HG02610 (cell line): ENCODE data around the gene UBL5.

ENCODE experiments used
- ATAC-seq: cut with Tn5 transposase; IDR thresholded peaks from one replicate; pipeline ENCODE4 v1.9.1; 2021; ENCODE audit warnings: mild to moderate bottlenecking, moderate library complexity; ENCODE audit not compliant: unreplicated experiment

UBL5 gene

GRCh38 chr19:9849791-9850190 is 22.1 kb downstream of the UBL5 start:
- no peak for ATAC-seq

GRCh38 chr19:9850235-9850959 is 22.7 kb downstream of the UBL5 start:
- no peak for ATAC-seq

DNA sequence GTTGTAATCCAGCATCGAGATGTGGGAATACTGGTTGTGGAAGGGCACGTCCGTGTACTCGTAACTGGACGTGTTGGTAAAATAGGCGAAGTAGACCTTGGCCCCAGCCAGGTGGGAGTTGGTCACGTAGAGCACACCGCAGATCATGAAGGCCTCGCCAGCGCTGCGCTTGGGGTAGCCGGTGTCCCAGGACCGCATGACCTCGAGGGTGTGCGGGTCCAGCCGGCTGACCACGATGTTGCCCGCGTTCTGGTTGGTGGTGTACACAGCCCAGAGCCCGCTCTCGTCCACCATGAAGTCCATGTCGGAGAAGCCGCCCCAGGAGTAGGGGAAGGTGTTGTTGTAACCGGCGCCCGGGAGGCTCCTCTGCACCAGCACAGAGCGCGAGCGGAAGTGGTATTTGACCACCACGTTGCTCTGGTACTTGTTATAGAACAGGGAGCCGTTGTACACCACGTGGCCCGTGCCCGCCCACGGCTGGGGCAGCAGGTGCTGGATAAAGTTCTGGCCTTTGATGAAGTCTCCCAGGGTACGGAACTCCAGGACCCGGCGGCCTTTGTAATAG is 26.6 kb downstream of the UBL5 start:
- ATAC-seq, result no peak

GRCh38 chr19:9856609-9857008 is 28.9 kb downstream of the UBL5 start:
- no peak for ATAC-seq

GRCh38 chr19:9857076-9857721 is 29.5 kb downstream of the UBL5 start:
- ATAC-seq, result no peak

GRCh38 chr19:9857920-9858746 is 30.4 kb downstream of the UBL5 start:
- ATAC-seq, result no peak

DNA sequence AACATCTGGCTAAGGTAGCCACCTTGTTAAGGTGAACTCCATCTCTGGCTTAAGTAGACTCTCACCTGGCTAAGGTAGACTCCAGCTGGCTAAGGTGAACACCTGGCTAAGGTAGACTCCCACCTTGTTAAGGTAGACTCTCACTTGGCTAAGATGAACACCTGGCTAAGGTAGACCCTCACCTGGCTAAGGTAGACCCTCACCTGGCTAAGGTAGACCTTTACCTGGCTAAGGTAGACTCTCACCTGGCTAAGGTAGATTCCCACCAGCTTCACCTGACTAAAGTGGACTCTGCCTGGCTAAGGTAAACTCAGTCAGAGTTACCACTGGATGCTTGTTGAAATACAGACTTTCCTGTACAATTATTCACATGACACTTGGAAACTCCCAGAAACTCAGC is 31.0 kb downstream of the UBL5 start:
- ATAC-seq, result no peak

DNA sequence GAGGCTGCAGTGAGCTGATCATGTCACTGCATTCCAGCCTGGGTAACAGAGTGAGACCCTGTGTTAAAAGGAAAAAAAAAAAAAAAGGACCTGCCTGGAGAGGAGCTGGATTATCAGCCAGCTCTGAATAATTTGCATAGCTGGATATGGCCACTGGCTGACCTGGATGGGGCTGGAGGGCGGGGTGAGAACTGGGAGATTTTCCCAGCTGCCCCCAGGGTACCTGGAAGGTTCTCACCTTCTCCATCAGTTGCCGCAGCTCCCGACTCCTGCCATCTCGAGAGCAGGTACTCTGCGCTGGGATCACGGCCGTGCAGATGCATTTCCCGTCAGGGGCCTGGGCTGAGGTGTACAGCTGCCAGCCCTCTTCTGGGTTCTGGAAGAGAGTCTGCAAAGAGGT is 32.7 kb downstream of the UBL5 start:
- no peak for ATAC-seq

GRCh38 chr19:9861503-9861902 is 33.8 kb downstream of the UBL5 start:
- no peak for ATAC-seq

- no peak for ATAC-seq
These were observed 35.2 kb downstream of the UBL5 start for GRCh38 chr19:9862938-9863337.

GRCh38 chr19:9863759-9864158 is 36.0 kb downstream of the UBL5 start:
- ATAC-seq, result no peak

- ATAC-seq, result no peak
These were observed 38.2 kb downstream of the UBL5 start for GRCh38 chr19:9865732-9866501.

DNA sequence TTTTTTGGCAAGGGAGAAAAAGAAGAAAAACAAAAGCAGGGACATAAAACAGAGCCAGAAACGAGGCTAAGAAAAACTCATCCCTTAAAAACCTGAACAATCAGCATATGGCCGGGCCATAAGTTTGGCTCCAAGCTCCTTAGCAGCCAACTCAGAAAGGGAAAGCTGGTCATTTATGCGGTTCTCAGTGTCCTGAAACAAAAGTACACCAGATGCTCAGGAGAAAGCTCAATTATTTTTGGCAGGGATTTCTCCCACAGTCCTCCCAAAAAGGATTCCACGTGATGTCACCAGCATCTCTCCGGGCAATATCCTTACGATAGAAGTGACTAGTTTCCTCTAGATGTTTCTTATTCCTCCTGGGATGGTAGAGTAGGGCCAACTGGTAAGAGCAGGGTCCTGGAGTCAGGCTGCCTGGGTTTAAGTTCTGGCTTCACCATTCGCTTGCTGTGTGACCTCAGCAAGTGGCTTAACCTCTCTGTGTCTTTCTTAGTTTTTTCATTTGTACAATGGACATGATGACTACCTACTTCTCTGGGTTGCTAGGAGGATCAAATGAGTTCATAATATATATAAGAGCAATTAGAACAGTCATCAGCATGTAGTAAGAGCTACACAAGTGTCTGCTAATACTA is 41.4 kb downstream of the UBL5 start:
- no peak for ATAC-seq

- ATAC-seq, result no peak
These were observed 44.1 kb downstream of the UBL5 start for GRCh38 chr19:9871626-9872338.

GRCh38 chr19:9872618-9873242 is 45.0 kb downstream of the UBL5 start:
- no peak for ATAC-seq

- no peak for ATAC-seq
These were observed 47.4 kb downstream of the UBL5 start for GRCh38 chr19:9875031-9875627.

DNA sequence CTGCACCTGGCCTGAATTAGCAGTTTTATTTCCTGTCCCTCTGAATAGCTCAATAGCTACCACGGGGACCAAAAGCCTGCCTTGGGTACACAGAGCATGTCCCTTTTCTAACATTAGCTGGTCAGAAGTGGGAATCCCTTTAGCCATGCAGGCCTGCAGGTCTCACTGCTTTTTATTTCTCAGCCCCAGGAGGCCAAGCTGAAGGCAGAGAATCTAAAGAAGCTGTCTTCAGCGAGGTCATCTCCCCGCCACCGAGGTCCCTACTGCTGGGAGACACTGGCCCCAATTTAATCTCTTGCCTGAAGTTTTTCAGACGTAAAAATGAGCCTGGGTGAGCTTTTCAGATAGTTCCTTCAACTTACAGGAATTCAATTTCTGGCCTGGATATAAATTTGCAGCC is 48.1 kb downstream of the UBL5 start:
- no peak for ATAC-seq

- ATAC-seq, result no peak
These were observed 50.2 kb downstream of the UBL5 start for GRCh38 chr19:9877780-9878510.
